Stimulated activated CD4-positive, alpha-beta T cell treated with anti-CD3 and anti-CD28 coated beads, TNF-alpha, amount 100 ng/mL, for 1 hour (primary cell): ENCODE data around the gene SUN3.
"Not testable (repeated sequence)": the region's sequence is repeated elsewhere in the genome, so short reads cannot be mapped to it uniquely, and the experiment has no call there.

Source experiments
- DNase-seq, 3 donors: peaks; one replicate each; pipeline ENCODE4 v3.0.0-alpha.2; 2020; ENCODE audit warnings: low read depth in 3 of 3, low spot score in 1 of 3

SUN3 gene

DNA sequence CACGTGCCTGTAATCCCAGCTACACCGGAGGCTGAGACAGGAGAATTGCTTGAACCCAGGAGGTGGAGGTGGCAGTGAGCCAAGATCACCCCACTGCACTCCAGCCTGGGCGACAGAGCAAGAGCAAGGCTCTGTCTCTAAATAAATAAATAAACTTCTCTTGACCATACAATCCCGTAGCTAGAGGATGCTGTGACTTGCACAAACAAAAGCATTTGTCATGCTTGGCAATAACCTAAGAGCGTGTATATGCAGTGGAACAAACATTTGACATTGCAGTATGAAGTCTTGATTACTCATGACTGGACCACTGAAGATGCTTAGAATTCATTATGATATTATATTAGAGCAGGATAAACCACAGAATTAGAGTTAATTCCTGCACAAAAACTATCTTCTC, 5.0 kb upstream of the SUN3 start:
- no peak for DNase-seq

DNA sequence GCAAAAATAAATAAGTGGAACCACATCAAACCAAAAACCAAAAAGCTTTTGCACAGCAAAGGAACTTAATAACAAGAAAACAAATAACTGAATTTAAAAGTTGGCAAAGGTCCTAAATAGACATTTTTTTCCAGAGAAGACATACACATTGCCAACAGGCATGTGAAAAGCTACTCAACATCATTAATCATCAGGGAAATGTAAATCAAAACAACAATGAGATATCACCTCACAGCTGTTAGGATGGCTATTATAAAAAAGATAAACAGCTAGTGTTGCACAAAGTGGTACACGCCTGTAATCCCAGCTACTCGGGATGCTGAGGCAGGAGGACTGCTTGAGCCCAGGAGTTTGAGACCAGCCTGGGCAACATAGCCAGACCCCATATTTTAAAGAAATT, 2.2 kb upstream of the SUN3 start:
- DNase-seq = no peak

DNA sequence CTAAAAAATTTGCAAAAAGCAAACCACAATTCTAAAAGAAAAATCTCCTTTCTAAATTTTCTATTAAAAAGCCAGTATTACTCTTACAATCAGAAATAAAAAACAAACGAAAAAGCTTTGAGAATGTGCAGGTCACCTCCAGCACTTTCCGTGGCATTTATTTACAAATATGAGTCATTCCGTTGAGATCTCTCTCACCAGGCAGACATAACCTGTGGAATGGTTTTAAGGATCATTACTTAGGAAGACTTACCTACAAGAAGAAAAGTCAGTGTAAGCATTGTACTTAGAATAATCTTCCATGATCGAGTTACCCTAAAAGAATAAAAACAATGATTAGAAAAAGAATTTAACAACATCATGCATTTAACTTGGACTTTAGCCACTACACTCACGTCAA, 3.3 kb downstream of the SUN3 start:
- DNase-seq = no peak

DNA sequence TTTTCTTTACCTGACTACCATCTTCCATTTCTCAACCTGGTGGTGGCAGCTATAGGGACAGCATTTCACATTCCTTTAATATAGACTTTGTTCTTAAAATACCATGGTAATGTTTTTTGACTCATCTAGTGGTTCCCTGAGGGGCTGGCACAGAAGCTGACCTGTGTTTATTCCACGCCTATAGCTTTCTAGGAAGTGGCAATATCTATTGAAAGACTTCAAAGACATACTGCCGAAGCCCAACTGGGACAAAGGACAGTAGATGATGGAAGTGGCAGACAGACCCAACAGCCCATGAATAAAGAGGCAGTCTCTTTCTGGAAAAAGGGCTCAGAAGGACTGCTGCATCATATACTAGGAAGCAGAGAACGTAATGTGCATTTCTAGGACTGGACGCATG, 11.2 kb downstream of the SUN3 start:
- DNase-seq = no peak

DNA sequence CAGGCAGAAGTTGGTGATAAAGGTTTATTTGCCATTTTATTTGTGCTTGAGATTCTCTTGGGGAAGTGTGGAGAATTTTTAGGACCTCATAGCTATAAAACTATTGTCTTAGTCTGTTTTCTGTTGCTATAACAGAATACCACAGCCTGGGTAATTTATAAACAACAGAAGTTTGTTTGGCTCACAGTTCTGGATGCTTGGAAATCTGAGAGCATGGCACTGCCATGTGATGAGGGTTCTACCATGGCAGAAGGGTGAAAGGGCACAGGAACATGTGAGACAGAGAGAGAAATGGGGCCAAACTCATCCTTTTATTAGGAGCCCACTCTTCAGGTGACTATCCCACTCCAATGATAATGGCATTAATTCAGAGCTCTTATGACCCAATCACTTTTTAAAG, 12.3 kb downstream of the SUN3 start:
- no peak for DNase-seq

DNA sequence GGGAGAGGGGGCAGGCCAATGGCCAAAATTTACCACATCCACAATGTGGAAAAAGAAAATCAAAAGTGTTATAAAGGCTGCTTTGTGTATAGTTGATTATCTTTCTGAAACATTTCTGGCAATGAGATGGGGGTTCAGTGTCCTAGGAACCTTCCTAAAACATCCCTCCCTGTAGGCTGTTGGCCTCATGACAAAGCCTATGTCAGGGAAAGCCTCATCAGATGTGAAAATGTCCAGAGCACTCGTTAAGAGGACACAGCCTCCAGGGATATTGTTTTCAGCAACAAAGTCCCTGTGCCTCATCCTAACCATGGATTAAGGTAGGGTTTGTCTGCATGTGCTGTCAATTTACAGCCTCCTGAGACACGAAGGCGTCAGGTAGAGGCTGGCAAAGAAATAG, 17.0 kb downstream of the SUN3 start:
- DNase-seq = no peak

DNA sequence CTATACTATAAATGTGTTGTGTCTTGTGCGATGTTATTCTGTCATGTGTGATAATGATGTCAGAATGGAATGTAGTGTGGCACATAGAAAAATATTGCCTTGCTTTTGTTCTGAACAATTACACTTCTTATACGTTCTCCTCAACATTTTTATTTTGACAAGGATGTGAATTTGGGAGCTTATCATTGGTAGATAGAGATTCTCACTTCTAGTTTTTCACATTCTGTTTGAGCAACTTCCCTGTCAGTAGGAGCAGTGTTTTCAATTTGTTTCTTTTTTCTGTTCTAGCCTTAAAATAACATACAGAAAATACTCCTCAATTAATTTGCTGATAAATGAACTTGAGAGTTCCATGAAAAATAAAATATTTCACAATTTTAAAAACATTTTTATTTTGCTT, 17.6 kb downstream of the SUN3 start:
- DNase-seq = no peak

DNA sequence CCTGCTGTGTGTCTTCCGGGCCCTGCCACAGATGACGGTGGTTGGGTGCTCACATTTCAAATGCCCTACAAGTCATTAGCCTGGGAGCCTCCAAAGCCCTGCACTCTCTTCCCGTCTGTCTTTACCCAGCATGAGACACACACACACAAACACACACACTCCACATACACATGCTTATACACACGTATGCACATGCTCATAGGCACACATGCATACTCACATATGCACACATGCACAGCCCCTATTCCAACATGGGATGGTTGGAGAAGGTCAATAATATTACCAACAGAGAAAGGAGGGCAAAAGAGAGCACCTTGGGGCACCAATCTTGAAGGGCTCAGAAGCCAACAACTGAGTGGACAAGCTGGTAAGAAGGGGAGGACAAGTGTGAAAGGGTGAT, 19.0 kb downstream of the SUN3 start:
- DNase-seq = no peak

DNA sequence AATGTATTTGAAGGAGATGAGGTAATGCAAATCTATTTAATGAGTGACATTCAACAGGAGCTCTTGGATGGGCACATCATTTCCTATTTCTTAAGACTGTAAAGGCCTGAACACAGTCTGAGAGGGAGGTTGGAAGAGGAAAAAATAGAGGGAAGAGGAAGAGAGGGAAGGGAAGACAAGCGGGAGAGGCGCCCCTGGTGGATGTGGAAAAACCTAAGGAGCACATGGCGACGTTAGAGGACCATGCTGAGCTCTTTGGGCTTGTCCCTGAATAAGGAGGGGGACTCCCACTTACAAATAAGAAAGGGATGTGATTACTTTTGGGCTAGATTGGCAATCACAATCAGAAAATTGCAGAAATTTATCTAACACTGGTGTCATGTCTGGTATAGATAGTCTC, 19.6 kb downstream of the SUN3 start:
- DNase-seq = no peak

DNA sequence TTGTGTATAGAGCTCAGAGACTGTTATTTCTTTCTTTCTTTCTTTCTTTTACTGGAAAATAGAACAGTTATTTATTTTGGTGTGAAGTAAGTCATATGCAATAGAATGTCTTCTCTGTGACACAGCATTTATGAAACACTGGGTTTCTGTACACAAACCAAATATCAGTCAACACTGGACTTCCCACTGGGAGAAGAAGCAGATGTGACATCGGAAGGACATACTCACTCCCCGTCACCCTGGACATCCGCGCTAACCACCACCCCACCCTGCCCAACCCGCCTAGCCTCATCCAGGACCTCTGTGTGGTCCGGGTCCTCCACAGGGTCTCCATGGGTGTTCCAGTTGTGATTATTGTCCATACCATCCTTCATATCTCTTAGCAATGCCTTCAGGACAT, 22.0 kb downstream of the SUN3 start:
- DNase-seq = no peak

DNA sequence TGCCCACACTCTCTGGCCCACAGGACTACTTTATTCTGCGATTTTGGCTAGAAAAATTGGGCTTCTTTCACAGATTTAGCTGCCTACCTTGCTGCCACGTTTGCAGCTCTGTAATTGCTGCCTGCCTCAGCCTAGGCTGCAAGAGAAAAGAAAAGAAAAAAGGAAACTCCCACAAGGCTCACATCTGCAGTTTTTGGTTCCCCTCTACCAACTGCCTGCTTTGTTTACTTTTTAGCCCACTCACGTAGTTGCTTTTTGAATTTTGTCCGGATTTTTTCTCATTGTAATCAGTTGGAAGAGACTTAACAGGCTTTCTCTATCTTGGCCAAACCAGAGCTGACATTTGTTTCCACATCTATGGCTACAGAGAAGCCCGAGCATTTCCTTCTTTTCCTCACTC, 24.3 kb downstream of the SUN3 start:
- no peak for DNase-seq

DNA sequence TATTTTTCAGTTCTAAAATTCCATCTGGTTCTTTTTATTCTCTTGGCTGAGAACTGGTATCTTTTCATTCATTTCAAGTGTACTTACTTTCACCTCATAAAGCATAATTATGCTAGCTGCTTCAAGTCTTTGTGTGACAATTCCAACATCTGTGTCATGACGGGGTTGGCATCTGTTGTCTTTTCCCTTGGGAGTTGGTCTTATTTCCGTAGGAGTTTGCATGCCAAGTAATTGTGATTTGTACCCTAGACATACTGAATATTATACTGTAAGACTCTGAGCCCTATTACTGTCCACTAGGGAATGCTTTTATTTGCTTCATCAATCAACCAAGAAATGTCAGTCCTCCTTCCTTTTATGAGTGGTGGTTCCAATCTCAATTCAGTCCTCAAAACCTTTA, 24.9 kb downstream of the SUN3 start:
- DNase-seq = no peak

DNA sequence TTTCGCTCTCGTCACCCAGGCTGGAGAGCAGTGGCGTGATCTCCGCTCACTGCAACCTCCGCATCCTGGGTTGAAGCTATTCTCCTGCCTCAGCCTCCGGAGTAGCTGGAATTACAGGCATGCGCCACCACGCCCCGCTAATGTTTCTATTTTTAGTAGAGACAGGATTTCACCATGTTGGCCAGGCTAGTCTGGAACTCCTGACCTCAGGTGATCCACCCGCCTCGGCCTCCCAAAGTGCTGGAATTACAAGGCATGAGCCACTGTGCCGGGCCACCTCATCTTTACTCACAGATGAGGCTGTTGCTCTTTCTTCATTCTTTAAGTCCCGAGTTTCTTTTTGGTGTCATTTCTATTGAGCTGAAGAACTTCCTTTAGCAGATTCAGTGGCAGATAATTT, 28.7 kb downstream of the SUN3 start:
- DNase-seq = not testable (repeated sequence)

DNA sequence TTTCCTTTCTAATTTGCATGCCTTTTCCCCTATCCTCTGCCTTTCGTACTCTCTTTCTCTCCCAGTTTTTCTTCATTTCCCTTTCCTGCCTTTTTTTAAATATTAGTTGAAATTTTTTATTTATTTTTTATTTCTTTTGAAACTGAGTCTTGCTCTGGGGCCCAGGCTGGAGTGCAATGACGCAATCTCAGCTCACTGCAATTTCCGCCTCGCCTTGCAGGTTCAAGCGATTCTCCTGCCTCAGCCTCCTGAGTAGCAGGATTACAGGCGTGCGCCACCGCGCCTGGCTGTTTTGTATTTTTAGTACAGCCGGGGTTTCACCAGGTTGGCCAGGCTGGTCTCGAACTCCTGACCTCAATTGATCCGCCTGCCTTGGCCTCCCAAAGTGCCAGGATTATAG, 29.5 kb downstream of the SUN3 start:
- DNase-seq = no peak

DNA sequence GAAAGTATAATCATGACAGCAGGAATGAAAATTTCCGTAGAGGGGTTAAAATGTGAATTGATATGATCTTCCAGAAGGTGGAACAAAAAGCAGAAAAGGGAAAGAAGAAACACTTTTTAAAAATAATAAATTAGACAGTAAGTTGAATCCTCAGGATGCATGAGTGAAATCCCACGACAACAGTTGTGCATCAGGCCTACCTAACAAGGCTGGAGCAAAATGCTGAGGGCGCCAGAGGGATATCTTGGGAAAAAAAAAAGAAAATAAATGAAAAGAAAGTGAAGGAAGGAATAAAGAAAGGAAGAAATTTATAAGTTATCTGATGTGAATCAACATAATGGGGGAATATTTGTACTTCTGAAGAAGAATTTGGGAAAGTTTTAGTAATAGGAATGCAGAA, 36.5 kb downstream of the SUN3 start:
- DNase-seq = no peak

DNA sequence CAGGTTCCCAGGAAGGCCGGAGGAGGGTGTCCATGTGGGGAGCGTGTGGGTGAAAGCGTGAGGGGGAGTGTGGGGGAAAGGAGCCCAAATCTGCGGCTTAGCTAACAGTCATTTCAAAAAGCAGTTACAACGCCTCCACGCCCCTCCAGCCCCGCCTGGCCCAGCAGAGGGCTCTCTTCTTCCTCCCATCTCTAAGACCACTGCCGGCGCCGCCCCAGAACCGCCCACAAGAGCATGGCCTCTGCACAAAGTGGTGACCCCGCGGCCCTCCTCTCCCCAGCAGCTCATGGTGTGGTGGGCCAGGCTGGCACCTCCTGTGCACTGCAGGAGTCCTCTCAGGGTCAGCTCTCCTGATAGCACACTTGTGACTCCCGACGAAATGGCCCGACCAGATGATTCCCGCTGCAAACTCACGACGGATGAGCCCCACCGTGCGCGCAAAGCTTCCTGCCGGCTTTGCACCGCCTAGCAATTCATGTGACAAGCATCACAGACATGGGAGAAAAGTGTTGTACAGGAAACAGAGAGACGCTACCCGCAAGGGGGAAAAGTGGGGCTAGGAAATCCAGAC, 37.1 kb downstream of the SUN3 start:
- peak; percentile 71 to 75 (median 71) for DNase-seq

DNA sequence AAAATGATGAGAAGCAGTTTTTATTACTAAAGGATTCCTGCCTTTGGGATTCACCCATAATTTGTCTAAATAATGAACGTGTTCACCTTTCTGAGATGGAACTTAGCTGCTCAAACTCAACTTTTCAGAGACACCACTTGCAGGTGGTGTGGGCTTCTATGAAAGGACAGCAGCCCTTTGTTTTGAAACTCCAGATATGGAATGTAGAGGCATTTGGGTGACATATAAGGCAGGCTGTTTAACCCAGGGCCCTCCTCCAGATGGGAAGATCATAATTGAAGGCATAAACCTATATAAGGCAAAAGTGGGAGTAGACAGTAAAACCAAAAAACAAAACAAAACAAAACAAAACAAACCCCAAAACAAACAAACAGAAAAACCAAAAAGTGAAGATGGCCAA, 37.6 kb downstream of the SUN3 start:
- no peak for DNase-seq

DNA sequence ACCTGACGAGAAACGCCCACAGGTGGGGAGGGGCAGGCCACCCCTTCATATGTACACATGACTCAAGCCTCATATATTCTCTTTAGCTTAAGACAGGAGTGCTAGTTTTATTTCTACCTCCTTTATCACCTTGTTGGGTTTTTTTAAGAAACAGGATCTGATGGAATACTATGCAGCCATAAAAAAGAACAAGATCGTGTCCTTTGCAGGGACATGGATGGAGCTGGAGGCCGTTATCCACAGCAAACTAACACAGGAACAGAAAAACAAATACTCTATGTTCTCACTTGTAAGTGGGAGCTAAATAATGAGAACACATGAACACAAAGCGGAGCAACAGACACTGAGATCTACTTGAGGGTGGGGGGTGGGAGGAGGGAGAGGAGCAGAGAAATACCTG, 38.3 kb downstream of the SUN3 start:
- DNase-seq = no peak

DNA sequence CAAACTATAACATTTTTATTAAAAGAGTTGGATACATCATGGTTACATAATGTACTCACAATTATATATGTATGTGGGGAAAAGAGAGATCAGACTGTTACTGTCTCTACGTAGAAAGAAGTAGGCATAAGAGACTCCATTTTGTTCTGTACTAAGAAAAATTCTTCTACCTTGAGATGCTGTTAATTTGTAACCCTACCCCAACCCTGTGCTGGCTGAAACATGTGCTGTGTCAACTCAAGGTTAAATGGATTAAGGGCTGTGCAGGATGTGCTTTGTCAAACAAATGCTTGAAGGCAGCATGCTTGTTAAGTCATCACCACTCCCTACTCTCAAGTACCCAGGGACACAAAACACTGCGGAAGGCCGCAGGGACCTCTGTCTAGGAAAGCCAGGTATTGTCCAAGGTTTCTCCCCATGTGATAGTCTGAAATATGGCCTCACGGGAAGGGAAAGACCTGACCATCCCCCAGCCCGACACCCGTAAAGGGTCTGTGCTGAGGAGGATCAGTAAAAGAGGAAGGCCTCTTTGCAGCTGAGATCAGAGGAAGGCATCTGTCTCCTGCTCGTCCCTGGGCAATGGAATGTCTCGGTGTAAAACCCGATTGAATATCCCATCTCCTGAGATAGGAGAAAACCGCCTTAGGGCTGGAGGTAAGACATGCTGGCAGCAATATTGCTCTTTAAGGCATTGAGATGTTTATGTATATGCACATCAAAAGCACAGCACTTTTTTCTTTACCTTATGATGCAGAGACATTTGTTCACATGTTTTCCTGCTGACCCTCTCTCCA, 39.1 kb downstream of the SUN3 start:
- DNase-seq = not testable (repeated sequence)

DNA sequence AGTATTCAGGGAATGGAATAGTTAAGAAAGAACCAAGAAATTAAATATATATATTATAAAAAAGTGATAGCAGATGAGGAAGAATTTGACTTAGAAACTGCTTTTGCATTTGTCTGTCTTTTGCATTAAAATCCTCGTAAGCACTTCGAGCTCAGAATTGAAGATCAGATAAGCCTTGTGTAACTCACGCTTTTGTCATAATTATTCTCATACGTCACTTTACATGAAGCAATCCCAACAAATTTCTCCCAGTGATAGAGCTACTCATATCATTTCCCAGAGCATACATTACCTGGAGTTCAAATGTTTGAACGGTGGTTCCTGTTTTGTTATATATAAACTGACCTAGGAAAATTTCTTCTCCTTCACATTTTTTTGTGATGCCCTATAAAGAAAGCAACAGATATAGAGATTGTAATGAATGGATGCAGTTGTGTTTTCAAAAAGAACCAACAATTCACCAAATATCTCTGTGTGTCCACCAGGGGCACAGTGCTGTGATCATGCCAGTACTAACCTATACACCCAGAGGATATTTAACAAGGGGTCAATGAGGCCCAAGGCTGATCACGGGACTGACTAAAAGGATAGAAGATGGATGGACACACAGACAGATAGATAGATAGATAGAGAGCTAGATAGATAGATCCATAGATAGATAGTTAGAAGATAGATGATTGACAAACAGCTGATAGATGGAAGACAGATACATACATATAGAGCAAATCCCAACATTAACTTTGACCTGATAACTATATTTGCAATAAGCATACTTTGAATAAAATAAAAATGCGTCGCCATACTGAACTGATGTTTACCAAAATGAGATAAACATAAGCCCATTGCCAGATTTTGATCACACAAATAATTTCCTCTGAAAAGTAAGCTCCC, 40.2 kb downstream of the SUN3 start:
- no peak for DNase-seq

DNA sequence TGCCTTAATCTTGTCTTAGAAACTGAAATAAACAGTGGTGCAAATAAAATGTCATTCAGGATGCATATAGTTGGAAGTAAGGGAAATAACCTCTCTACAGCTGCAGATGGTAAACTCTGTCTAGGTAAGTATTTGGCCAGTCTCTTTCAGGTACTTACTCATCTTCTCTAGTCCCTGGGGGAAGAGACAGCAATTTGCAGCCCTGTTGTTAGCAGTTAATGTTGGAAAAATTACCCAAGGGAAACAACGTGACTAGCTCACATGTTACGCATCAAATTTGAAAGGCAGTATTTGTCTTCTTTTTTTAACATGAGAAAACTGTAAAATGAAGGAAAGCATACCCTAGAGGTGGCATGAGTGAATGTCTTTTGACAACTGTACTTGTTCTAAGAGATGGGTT, 46.3 kb downstream of the SUN3 start:
- DNase-seq = no peak

DNA sequence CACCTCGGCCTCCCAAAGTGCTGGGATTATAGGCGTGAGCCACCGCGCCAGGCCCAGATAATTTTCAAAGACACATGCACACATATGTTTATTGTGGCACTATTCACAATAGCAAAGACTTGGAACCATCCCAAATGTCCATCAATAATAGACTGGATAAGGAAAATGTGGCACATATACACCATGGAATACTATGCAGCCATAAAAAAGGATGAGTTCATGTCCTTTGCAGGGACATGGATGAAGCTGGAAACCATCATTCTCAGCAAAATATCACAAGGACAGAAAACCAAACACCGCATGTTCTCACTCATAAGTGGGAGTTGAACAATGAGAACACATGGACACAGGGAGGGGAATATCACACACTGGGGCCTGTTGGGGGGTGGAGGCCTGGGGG, 48.3 kb downstream of the SUN3 start:
- not testable (repeated sequence) for DNase-seq
